ENCODE data around the gene SBSN.

Gene SBSN

GRCh38 chr19:35545855-35546381 is 17.8 kb upstream of the SBSN start:
- no peaks in the 10 kb centered on the region for H3K36me3 ChIP-seq (ENCODE audit: control insufficient read depth, insufficient read depth, low read length)
- TF ChIP-seq CTCF (IDR thresholded peaks at IDR 0.05) = no peak

DNA sequence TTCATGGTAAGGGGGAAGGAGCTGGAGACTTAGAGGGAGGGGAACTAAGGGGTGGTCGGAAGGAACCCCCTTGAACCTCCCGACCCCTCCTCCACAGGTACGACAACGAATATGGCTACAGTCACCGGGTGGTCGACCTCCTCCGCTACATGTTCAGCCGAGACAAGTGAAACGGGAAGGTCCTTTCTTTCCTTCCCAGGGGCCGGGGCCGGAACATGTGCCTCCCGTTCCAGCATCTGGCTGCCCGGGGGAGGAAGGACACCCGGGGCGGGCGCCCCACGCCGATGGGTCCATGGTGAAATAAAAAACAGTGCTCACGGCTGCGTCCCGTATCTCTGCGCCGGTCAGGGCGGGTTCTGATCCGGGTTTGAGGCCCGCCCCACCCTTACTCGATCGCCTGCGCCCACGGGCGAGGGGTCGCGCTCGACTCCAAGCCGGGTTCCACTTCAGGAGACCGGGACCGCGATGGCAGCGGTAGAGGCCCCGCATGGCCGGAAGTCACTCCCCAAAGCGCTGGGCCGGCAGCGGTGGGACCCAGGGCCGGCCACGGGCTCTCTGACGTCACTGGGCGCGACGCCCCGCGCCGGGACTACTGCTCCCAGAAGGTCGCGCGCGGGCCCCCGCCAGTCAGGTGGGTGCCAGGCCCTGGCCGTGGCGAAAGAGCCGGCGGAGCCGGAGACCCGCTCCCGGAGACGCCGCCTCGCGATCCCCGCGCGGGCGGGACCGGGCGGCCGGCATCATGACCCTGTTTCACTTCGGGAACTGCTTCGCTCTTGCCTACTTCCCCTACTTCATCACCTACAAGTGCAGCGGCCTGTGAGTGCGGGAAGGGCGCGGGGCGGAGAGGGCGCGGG is 17.1 kb upstream of the SBSN start, which contains the start of gene TMEM147:
Gene TMEM147, plus strand, starts transcription at position 626 of the 854 bp plus-strand sequence. Its CDS starts 114 bp downstream, at position 740.
- H3K9me3 ChIP-seq (ENCODE audit: control insufficient read depth, low read length) = no peaks in the 10 kb centered on the region
- H3K27me3 ChIP-seq (ENCODE audit: control insufficient read depth, insufficient read depth, low read length) = no peaks in the 10 kb centered on the region
- no peaks in the 10 kb centered on the region for H3K36me3 ChIP-seq (ENCODE audit: control insufficient read depth, insufficient read depth, low read length)
- peaks cover 5% of the 10 kb centered on the region for H3K79me2 ChIP-seq
- H3K27ac ChIP-seq = peak within 1 kb of the TSS; percentile 74
- TF ChIP-seq CTCF (IDR thresholded peaks at IDR 0.05) = no peak
- peak within 1 kb of the TSS; percentile 98 for H3K4me2 ChIP-seq (ENCODE audit: low read length)
- peak within 1 kb of the TSS; percentile 100 for H2AFZ ChIP-seq
- peaks cover 6% of the 10 kb centered on the region for H3K4me1 ChIP-seq
- H3K4me3 ChIP-seq (ENCODE audit: low read depth, low read length) = peak within 1 kb of the TSS; percentile 98
- peak within 1 kb of the TSS; percentile 88 for H3K9ac ChIP-seq

More at GRCh38 chr19:35545855-35546381, 17.8 kb upstream of the SBSN start:
- Histone ChIP-seq H3K4me3 (ENCODE audit: low read depth, low read length) (peak overlapping the region; percentile 98), H2AFZ (peak overlapping the region; percentile 100), H3K27me3 (ENCODE audit: control insufficient read depth, insufficient read depth, low read length) (no peaks in the 10 kb centered on the region), H3K4me2 (ENCODE audit: low read length) (peak overlapping the region; percentile 98), H3K4me1 (peaks cover 6% of the 10 kb centered on the region), H3K79me2 (peaks cover 5% of the 10 kb centered on the region), H3K9ac (peak overlapping the region; percentile 88), H3K9me3 (ENCODE audit: control insufficient read depth, low read length) (no peaks in the 10 kb centered on the region), H3K27ac (peak overlapping the region; percentile 74)

DNA sequence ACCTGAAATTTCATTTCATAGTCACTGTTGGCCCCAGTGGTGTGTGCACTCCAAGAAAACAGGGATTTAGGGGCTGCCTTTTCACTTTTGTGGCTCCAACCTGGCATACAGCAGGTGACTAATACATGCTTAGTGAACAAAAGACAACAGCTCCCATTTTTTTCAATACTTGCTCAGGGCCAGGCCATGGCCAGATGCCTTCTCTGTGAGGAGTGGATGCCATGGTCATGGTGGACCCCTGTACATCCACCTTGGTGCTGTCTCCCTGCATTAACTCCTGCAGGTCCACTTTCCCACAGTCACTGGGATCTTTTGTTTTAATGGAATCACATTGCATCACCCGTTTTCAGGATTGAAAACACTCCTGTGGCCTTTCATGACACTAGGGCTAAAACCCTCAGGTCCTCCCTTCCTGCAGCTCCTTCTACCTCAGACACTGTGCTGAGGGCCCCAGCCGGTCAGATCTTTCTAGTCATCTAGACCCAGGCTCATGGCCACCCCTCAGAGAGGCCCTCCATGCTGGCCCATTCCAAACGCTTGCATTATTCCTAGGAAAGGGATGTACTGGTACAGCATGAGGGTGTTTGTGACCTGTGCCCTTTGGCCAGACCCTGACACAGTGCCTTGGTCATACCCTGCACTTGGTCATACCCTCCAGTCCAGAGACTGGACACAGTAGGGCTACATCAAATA is 16.1 kb upstream of the SBSN start:
- peak overlapping the region; percentile 98 for H3K4me2 ChIP-seq (ENCODE audit: low read length)
- H3K9ac ChIP-seq = no peak overlapping the region
- H3K27ac ChIP-seq = no peak overlapping the region
- peak overlapping the region; percentile 98 for H3K4me3 ChIP-seq (ENCODE audit: low read depth, low read length)
- peaks cover 5% of the 10 kb centered on the region for H3K79me2 ChIP-seq
- no peaks in the 10 kb centered on the region for H3K27me3 ChIP-seq (ENCODE audit: control insufficient read depth, insufficient read depth, low read length)
- TF ChIP-seq CTCF (IDR thresholded peaks at IDR 0.05) = no peak
- H3K4me1 ChIP-seq = peaks cover 6% of the 10 kb centered on the region
- no peaks in the 10 kb centered on the region for H3K9me3 ChIP-seq (ENCODE audit: control insufficient read depth, low read length)
- no peaks in the 10 kb centered on the region for H3K36me3 ChIP-seq (ENCODE audit: control insufficient read depth, insufficient read depth, low read length)
- H2AFZ ChIP-seq = peak overlapping the region; percentile 100

DNA sequence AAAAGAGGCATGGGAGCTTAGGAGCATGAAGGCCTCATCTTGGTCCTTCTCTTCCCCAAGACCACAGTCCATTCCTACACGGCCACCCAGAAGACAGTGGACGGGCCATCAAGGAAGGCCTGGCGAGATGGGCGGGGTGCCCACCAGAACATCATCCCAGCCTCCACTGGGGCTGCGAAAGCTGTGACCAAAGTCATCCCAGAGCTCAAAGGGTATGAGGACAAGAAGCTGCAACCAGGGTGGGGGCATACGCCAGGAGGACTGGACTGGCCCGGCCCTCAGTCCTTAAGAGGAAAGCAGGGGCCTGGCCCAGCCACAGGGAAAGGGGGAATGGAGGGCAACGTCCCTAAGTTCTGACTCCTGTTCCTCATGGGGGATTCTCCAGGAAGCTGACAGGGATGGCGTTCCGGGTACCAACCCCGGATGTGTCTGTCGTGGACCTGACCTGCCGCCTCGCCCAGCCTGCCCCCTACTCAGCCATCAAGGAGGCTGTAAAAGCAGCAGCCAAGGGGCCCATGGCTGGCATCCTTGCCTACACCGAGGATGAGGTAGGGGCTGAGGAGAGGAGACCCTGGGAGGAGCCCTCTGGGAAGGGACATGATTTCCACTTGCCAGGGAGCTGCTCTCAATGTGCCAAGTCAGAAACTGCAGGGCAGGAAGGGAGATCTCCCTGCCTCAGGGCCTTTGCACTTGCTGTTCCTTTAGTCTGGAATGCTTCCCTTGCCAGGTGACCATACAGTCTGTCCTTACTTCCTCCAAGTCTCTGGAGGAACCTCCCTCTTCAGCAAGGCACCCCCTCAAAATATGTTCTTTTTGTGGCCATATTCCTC is 15.4 kb upstream of the SBSN start:
- Histone ChIP-seq H3K27me3 (ENCODE audit: control insufficient read depth, insufficient read depth, low read length) (no peaks in the 10 kb centered on the region), H3K9ac (no peak overlapping the region), H3K79me2 (peaks cover 5% of the 10 kb centered on the region), H3K27ac (no peak overlapping the region), H3K4me3 (ENCODE audit: low read depth, low read length) (no peak overlapping the region), H3K4me1 (peaks cover 6% of the 10 kb centered on the region), H3K36me3 (ENCODE audit: control insufficient read depth, insufficient read depth, low read length) (no peaks in the 10 kb centered on the region), H3K9me3 (ENCODE audit: control insufficient read depth, low read length) (no peaks in the 10 kb centered on the region), H3K4me2 (ENCODE audit: low read length) (no peak overlapping the region), H2AFZ (no peak overlapping the region)
- no peak for TF ChIP-seq CTCF (IDR thresholded peaks at IDR 0.05)

Data from parathyroid adenoma (tissue), 2 donors.